ENCODE measurements around the gene DACT1.
"Not testable (repeated sequence)": the region's sequence is repeated elsewhere in the genome, so short reads cannot be mapped to it uniquely, and the experiment has no call there.

The DACT1 gene

DNA sequence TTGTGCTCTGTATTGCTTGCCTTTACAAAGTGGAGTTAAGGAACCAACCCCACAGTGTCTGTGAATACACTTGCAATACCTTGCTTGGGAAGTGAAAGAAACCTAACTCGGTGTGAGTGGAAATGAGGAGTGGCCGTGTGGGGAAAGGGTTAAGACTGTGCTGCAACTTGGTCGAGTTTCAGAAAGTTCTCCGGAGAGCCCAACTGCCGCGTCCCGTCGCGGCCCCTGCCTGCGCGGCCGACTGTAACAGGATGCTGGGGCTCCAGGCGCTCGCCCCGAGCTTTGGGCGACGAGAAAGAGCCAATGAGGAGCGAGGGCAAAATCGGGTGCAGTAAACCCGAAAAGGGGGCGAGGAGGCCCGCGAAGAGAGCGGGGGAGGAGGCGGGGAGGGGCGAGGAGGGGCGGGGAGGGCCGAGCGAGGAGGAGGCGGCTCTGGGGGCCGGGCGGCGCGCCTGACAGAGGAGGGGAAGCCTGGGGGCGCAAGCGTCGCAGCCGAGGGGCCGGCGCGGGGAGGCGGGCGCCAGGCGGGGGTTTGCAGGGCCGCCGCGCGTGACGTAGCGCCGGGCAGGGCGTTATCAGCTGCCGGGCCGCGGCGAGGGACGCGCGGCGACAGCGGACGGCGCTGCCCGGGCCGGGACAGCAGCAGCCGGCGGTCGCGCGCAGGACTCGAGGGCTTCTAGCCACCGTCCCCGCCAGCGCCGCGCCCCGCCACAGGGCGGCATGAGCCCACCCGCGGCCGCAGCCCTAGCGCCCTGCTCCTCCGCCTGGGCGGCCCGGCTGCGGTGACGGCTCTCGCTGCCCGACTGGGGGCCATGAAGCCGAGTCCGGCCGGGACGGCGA is at the start of gene DACT1:
DACT1 (plus strand) TSS at position 572 of the 840 bp plus-strand sequence; CDS start at position 813, 241 bp downstream.
- DNase-seq (ENCODE audit: low spot score), result peak; percentile 40

- DNase-seq (ENCODE audit: low spot score), result not testable (repeated sequence)
These were observed 49.4 kb upstream of the DACT1 start for GRCh38 chr14:58588321-58588720.

GRCh38 chr14:58593977-58594376 is 43.8 kb upstream of the DACT1 start:
- no peak for DNase-seq (ENCODE audit: low spot score)

GRCh38 chr14:58597041-58597440 is 40.7 kb upstream of the DACT1 start:
- no peak for DNase-seq (ENCODE audit: low spot score)

DNA sequence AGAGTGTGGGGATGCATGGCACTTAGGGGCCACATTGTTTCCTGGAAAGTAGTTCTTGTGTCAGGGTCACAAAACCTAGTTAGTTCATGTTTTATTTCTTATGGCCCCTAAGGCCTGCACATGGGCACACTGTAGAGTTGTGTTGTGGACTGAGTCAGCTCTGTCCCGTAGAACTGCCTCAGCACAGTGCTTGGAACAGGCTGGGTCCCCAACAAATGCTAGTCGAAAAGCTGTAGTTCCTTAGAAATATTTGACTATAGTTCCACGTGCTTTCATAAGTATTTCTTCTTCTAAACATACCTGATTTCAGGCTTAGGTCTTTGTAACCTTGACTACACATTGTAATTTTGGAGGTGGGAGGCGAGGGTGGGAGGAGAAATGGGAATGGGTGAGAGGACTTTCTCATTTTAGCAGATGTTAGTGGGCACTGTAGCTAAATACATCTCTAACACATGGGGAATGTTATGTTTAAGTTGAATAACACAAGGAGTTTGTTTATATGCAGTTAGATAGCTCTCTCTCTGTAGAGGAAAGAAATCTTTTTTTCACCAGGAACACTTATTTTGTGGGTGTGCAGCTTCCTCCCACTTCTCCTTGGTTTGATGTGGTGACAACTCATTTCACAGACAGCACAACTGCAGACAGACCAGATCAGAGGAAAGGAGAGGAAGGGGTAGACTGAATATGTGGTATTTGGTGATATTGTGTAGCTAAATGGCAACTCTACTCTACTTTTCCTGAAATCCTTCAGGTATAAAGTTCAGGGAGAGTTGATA is 39.5 kb upstream of the DACT1 start:
- no peak for DNase-seq (ENCODE audit: low spot score)

DNA sequence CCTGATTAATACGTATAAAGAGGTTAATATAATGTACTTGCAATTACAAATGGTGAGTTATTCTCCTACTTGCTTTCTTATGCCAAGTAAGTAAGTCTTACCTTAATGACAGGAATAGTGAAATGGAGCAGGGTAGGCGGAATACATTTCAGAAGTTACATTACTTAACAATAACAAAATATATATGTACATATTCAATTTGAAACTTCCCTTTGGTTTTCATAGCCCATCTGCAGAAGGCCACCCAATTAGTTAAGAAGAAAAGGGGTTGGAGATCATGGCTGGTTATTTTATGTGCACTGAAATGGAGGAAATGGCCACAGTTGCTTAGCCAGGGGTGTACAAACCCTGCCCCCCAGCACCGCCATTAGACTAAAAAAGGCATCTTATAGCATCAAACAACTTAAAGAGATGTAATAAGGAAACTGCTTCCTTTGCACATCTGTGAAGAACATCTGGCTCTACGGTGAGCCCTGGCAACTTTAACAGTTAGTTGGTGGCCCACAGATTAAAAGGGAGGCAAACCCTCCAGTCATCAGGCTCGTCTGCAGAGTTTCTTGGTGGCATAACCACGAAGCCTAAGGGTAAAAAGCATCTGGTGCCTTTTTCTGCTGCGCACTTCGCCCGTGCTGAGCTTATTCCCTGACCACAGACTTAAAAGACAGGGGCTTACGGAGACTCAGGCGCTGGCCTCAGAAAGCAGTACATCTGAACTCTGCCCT is 38.8 kb upstream of the DACT1 start:
- DNase-seq (ENCODE audit: low spot score), result no peak

DNA sequence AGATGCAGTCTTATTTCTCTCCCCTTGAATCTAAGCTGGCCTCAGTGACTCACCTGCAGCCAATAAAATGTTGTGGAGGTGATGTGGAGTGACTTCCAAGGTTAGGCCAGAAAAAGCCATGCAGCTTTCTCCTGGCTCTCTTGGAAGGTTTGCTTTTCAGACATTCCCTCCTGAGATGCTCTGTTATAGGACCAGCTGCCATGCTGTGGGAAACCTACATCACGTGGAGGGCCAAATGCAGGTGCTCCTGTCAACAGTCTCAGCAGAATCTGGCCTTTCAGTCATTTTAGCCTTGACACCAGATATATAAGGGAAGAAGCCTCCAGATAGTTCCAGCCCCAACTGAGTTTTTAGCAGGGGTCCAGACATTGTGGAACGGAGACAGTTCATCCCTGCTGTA is 38.1 kb upstream of the DACT1 start:
- no peak for DNase-seq (ENCODE audit: low spot score)

- DNase-seq (ENCODE audit: low spot score), result no peak
These were observed 32.3 kb upstream of the DACT1 start for GRCh38 chr14:58605465-58605864.

GRCh38 chr14:58607131-58607951 is 30.4 kb upstream of the DACT1 start:
- DNase-seq (ENCODE audit: low spot score), result no peak

DNA sequence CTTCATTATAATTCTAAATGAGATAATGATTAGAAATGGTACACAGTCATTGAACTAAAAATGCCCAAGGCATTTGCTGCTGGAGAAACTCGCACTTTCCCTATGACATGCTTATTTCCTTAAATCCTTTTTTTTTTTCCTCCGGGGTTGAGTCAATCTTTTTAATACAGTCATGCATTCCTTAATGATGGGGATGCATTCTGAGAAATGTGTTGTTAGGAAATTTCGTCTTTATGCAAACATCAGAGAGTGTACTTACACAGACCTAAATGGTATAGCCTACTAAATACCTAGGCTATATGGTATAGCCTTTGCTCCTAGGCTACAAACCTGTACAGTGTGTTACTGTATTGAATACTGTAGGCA is 29.8 kb upstream of the DACT1 start:
- DNase-seq (ENCODE audit: low spot score), result no peak

GRCh38 chr14:58617619-58618018 is 20.1 kb upstream of the DACT1 start:
- DNase-seq (ENCODE audit: low spot score), result no peak

- no peak for DNase-seq (ENCODE audit: low spot score)
These were observed 17.8 kb upstream of the DACT1 start for GRCh38 chr14:58620011-58620410.

DNA sequence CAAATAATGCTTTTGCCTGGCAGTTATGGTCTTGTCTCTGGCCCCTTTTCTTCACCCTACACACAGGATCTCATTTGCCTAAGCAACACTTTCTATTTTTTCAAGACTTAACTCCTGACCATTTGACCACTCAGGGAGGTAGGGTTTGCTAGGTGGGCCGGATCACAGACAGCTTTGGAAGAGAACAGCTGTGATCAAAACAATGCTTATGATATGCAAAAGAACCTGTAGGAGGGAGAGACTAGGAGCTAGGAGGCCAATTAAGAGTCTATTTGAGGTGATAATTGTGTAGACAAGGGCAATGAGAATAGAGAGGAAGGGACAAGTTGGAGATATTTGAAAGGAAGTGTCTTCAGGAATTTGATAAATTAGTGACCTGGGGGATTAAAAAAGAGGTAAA is 12.3 kb upstream of the DACT1 start:
- DNase-seq (ENCODE audit: low spot score), result no peak

- peak; percentile 60 for DNase-seq (ENCODE audit: low spot score)
These were observed 11.3 kb upstream of the DACT1 start for GRCh38 chr14:58626431-58626831.

DNA sequence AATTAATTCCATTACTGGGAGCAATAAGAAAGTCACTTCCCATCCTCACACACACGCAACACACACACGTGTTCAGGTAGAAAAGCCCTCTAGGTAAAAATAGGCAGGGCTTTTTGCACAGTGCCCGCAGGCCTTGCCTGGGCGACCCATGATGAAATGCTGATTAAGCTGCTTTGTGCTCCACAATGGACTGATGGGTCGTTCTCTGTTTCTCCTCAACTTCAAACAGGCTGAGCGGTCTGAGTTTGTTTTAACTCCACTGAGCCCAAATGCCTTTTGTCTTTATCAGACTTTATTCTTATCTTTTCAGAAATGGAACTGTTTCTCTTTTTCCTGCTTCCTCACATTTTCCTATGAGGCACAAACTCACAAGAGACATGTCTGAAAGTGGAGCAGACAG is 9.4 kb upstream of the DACT1 start:
- DNase-seq (ENCODE audit: low spot score), result no peak

GRCh38 chr14:58629281-58629680 is 8.5 kb upstream of the DACT1 start:
- no peak for DNase-seq (ENCODE audit: low spot score)

DNA sequence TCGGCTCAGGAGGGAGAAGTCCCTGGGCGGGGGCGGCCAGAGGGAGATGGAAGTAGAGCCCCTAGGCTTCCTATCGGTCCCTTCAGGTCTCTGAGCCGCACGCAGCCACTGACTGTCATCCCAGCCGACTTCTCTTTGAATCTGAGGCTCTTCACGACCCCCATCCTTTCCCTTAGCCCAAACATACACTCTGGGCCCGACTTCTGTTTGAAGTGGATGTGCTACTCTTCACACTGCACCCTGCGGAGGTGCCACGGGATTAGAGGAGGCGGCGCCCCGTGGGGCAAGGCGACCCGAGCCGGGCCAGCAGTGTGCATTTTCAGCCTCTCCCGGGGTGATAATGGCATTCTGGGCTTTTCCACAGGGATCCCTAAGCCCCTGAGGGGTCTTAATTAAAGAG is 6.0 kb upstream of the DACT1 start:
- DNase-seq (ENCODE audit: low spot score), result no peak

DNA sequence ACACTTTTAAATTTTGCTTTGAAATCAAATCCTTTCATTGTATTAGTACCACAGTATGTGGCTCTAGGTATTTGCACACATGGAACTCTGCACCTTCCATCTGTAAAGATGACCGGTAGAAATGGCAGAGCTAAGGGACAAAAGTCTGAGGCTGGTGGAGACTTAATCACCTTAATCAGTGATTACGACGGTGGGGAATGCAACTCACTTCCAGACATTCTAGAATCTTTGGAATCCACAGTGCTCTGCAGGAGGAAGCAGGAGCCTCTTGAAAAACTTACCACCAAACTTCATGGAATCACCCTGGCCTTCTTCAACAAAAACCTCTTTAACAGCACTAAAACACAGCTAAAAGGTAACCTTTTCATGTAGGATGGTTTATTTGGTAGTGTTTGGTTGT is 3.9 kb upstream of the DACT1 start:
- no peak for DNase-seq (ENCODE audit: low spot score)

DNA sequence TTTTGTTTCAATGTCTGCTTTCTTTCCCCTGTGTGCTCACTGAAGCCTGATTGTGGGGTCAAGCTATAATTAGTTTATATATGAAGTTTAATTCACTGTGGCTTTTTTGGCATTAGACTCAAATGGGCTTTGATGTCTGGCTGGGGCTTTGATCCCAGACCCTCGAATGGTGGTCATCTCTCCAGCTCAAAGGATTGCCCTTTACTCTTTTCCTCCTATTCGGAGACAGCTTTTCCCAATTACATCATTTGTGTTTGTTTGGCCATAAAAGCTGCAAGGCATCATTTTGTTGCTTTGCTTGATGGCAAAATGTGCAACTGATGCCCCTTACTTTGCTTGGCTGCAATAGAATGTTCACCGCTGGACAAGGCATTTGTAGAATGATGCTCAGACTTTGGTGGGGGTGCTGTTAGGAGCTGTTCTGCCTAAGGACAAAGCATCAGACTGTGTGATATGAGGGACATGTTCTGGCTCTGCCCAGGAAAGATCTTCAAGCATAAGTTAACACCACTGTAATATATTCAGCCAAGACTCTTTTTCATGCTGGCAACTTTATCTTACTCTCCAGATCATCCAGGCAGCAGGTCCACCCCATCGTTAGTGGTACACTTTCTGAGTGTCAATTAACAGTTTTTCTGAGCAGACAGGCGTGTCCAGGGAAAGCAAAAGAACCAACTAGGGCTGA is 3.2 kb upstream of the DACT1 start:
- DNase-seq (ENCODE audit: low spot score), result no peak

- no peak for DNase-seq (ENCODE audit: low spot score)
These were observed 2.5 kb upstream of the DACT1 start for GRCh38 chr14:58635091-58635830.

GRCh38 chr14:58636129-58636528 is 1.6 kb upstream of the DACT1 start:
- DNase-seq (ENCODE audit: low spot score), result no peak
